Smooth muscle cell (in vitro differentiated cells): ENCODE measurements around the gene HIGD1B. TPM values are rescaled to one million over a fixed set of nuclear protein-coding genes. Genes with fewer than 3 reads are reported as not detected.

Experiments used
- DNase-seq: peaks from one replicate; lab custom pipeline; 2025; ENCODE audit not compliant: unreplicated experiment; lab: John Stamatoyannopoulos, UW
- H2AFZ ChIP-seq: fragments of 200-600 bp; sonication (generic); 2 replicates; pipeline ENCODE4 v1.6.0; 2016; ENCODE audit warnings: antibody characterized with exemption, low read depth, mild to moderate bottlenecking
- H3F3A ChIP-seq: fragments of 200-600 bp; sonication (generic); 2 replicates; pipeline ENCODE4 v1.6.0; 2017; ENCODE audit warnings: antibody characterized with exemption, low read depth
- H3K27ac ChIP-seq: fragments of 200-600 bp; sonication (generic); 2 replicates; pipeline ENCODE4 v1.5.1; 2016; ENCODE audit warnings: low read depth, mild to moderate bottlenecking
- H3K27me3 ChIP-seq: fragments of 200-600 bp; sonication (generic); 2 replicates; pipeline ENCODE4 v1.6.1; 2016; ENCODE audit warnings: low read depth, mild to moderate bottlenecking
- H3K36me3 ChIP-seq: fragments of 200-600 bp; sonication (generic); 2 replicates; pipeline ENCODE4 v1.5.1; 2016; ENCODE audit warnings: low read depth
- H3K4me1 ChIP-seq: fragments of 200-600 bp; sonication (generic); 2 replicates; pipeline ENCODE4 v1.5.1; 2016; ENCODE audit warnings: low read depth
- H3K4me2 ChIP-seq: fragments of 200-600 bp; sonication (generic); 2 replicates; pipeline ENCODE4 v1.6.0; 2016; ENCODE audit warnings: mild to moderate bottlenecking
- H3K4me3 ChIP-seq: fragments of 200-600 bp; sonication (generic); 2 replicates; pipeline ENCODE4 v1.5.1; 2016; ENCODE audit warnings: mild to moderate bottlenecking
- H3K79me2 ChIP-seq: fragments of 200-600 bp; sonication (generic); 2 replicates; pipeline ENCODE4 v1.6.0; 2016; ENCODE audit warnings: low read depth, mild to moderate bottlenecking
- H3K9ac ChIP-seq: fragments of 200-600 bp; sonication (generic); 2 replicates; pipeline ENCODE4 v1.6.0; 2016; ENCODE audit warnings: low read depth
- H3K9me3 ChIP-seq: fragments of 200-600 bp; sonication (generic); replicated peaks from 2 replicates; pipeline ENCODE4 v1.5.1; 2016; ENCODE audit warnings: low read depth
- H4K20me1 ChIP-seq: fragments of 200-600 bp; sonication (generic); 2 replicates; pipeline ENCODE4 v1.6.0; 2016; ENCODE audit warnings: low read depth
- CTCF ChIP-seq: fragments of 200-600 bp; sonication (generic); IDR thresholded peaks from 2 replicates; pipeline ENCODE4 v1.5.1; 2017; ENCODE audit warnings: borderline replicate concordance, mild to moderate bottlenecking, antibody characterized with exemption; ENCODE audit not compliant: insufficient read depth, poor library complexity, severe bottlenecking
- WGBS: methylation state at CpG from one replicate; pipeline ENCODE4 v1.1.7; 2016; ENCODE audit warnings: low lambda C conversion rate; 5-methylcytosine and 5-hydroxymethylcytosine counted together
- polyA plus RNA-seq: library from polyadenylated mRNA; unstranded; fragments of >200 nt; fragmentation: Nextera tagmentation; extraction: Ambion mirVana; gene quantifications from 2 replicates; pipeline ENCODE4 v1.2.1, GENCODE V29; 2016
- total RNA-seq: library from RNA; depleted of rRNA; stranded (reverse); fragments of >200 nt; gene quantifications from 2 replicates; pipeline ENCODE4 v1.2.3, GENCODE V29; 2014

HIGD1B gene
- total and polyA plus RNA-seq, 2 experiments from 2014 or later: 0.39 TPM; not detected in 1

- no peak for DNase-seq
- Histone ChIP-seq H3K9me3 (no peaks in the 10 kb centered on the region), H3K4me2 (no peak overlapping the region), H3K27me3 (no peaks in the 10 kb centered on the region), H2AFZ (no peak overlapping the region), H3K4me1 (no peaks in the 10 kb centered on the region), H3K36me3 (peaks cover 9% of the 10 kb centered on the region), H3K9ac (no peak overlapping the region), H3K4me3 (no peak overlapping the region), H4K20me1 (no peaks in the 10 kb centered on the region), H3K27ac (no peak overlapping the region), H3K79me2 (no peaks in the 10 kb centered on the region), H3F3A (no peaks in the 10 kb centered on the region)
- 79% methylated on average over 10 of the region's 10 CpGs for WGBS
- TF ChIP-seq CTCF: no peak
Observed at GRCh38 chr17:44864831-44865230, 17.1 kb downstream of the HIGD1B start.

- Histone ChIP-seq H3K36me3 (peaks cover 9% of the 10 kb centered on the region), H3K27me3 (no peaks in the 10 kb centered on the region), H3K27ac (no peak overlapping the region), H3K4me3 (no peak overlapping the region), H3K9me3 (no peaks in the 10 kb centered on the region), H3K4me2 (no peak overlapping the region), H3K4me1 (no peaks in the 10 kb centered on the region), H3K9ac (no peak overlapping the region), H3F3A (no peaks in the 10 kb centered on the region), H3K79me2 (no peaks in the 10 kb centered on the region), H2AFZ (no peak overlapping the region), H4K20me1 (no peaks in the 10 kb centered on the region)
- TF ChIP-seq CTCF: peak; percentile 88
- peak; percentile 5 for DNase-seq
- WGBS: 78% methylated on average over 1 of the region's 1 CpG
Observed at GRCh38 chr17:44865231-44865660, 17.6 kb downstream of the HIGD1B start.

GRCh38 chr17:44865931-44866330 is 18.2 kb downstream of the HIGD1B start:
- Histone ChIP-seq H3K9me3 (no peaks in the 10 kb centered on the region), H3K36me3 (peaks cover 9% of the 10 kb centered on the region), H3K79me2 (no peaks in the 10 kb centered on the region), H2AFZ (no peak overlapping the region), H3K27ac (no peak overlapping the region), H3K9ac (no peak overlapping the region), H3K4me3 (no peak overlapping the region), H3K4me2 (no peak overlapping the region), H3K4me1 (no peaks in the 10 kb centered on the region), H3F3A (no peaks in the 10 kb centered on the region), H4K20me1 (no peaks in the 10 kb centered on the region), H3K27me3 (no peaks in the 10 kb centered on the region)
- no peak for DNase-seq
- TF ChIP-seq CTCF: no peak
- 96% methylated on average over 6 of the region's 6 CpGs for WGBS

GRCh38 chr17:44867841-44868240 is 20.2 kb downstream of the HIGD1B start:
- 79% methylated on average over 3 of the region's 3 CpGs for WGBS
- Histone ChIP-seq H2AFZ (no peak overlapping the region), H3K27me3 (no peaks in the 10 kb centered on the region), H3K9ac (no peak overlapping the region), H3K4me1 (no peaks in the 10 kb centered on the region), H3K27ac (no peak overlapping the region), H3K79me2 (no peaks in the 10 kb centered on the region), H4K20me1 (no peaks in the 10 kb centered on the region), H3K9me3 (no peaks in the 10 kb centered on the region), H3F3A (no peaks in the 10 kb centered on the region), H3K36me3 (peaks cover 5% of the 10 kb centered on the region), H3K4me2 (no peak overlapping the region), H3K4me3 (no peak overlapping the region)
- no peak for DNase-seq
- no peak for TF ChIP-seq CTCF
